ENCODE data around the gene NIPSNAP3A. TPM values are rescaled to one million over a fixed set of nuclear protein-coding genes. Genes with fewer than 3 reads are reported as not detected.

The NIPSNAP3A gene
- total RNA-seq, 1 experiment from 2014 or later = 6.9 TPM

DNA sequence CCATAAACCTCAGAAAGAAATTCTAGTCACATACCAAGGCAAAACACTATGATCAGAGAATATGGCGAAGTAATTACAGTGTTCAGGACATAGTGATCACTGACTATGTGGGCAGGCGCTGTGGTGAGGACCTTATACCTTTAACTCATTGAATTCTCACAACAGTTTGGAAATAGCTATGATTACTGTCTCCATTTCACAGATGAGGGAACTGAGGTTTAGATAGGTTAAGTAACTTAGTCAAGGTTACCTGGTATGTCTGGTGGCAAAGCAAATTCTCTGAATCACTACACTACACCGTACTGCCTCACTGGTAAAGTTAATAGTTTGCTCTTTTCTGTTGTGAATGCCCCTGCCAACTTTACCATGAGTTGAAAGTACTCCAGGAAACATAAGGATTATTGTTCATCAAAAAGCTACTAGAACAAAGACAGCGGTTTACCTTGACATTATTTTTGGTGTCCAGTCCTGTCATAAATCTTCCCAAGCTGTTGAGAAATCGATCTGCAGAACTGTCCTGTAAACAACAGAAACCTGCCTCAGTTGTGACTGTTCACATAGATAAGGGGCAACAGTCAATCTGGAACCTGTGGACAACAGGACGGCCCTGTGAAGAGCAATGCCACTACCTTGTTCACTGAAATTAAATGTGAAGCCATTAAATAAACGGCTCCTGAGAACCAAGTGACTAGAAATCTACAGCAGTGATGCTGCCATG is 52.7 kb downstream of the NIPSNAP3A start:
- Histone ChIP-seq H4K20me1 (ENCODE audit: insufficient read depth) (no peaks in the 10 kb centered on the region; the same call in 1 of the 2 replicates), H3K9me3 (ENCODE audit: control insufficient read depth in 1 of 2, insufficient read depth in 1 of 2, low read depth in 1 of 2, low read length in 2 of 2) (no peaks in the 10 kb centered on the region), H3K79me2 (ENCODE audit: insufficient read depth, low read length) (no peaks in the 10 kb centered on the region), H3K4me1 (ENCODE audit: control insufficient read depth in 1 of 2, insufficient read depth in 2 of 2, low read length in 2 of 2) (no peaks in the 10 kb centered on the region), H2AFZ (ENCODE audit: low read depth, low read length, poor library complexity, severe bottlenecking) (no peak overlapping the region), H3K9me2 (ENCODE audit: insufficient read depth) (no peaks in the 10 kb centered on the region), H3K9ac (ENCODE audit: low read length) (no peak overlapping the region), H3K4me2 (ENCODE audit: low read length) (no peak overlapping the region), H3K36me3 (ENCODE audit: control insufficient read depth in 1 of 2, insufficient read depth in 2 of 2, low read length in 2 of 2) (no peaks in the 10 kb centered on the region), H3K27ac (ENCODE audit: low read depth, low read length) (no peak overlapping the region), H3K27me3 (ENCODE audit: insufficient read depth, low read length) (no peaks in the 10 kb centered on the region), H3K4me3 (replicated peaks in 1 of 2; ENCODE audit: low read depth in 1 of 2, low read length in 2 of 2) (no peak overlapping the region)
- no peak for DNase-seq (ENCODE audit: low read depth, low spot score)
- no TSS peak for BruUV-seq (replicated peaks)
- ChIA-PET CTCF (no interaction called here), POLR2A (no interaction called here), RAD21 (ENCODE audit: low non-redundant PET in 1 of 2, low total read pairs in 2 of 2, uncharacterized antibody in 2 of 2, unreplicated experiment in 2 of 2) (no interaction called here)
- intact Hi-C loops (cut with micrococcal nuclease) = no loop called here
- no peak for TF ChIP-seq CTCF (IDR thresholded peaks at IDR 0.05 in 2 of 3, conservative IDR thresholded peaks at IDR 0.05 in 1 of 3; ENCODE audit: borderline replicate concordance in 1 of 3, insufficient read depth in 1 of 3, low read depth in 2 of 3, low read length in 2 of 3)
- TF ChIP-seq POLR2AphosphoS5 (IDR thresholded peaks at IDR 0.05; ENCODE audit: low read depth, low read length) = no peak
- no peak for TF ChIP-seq EGR1 (IDR thresholded peaks at IDR 0.05; ENCODE audit: low read depth)
- TF ChIP-seq EZH2 (IDR thresholded peaks at IDR 0.05) = no peak
- TF ChIP-seq POLR2A (IDR thresholded peaks at IDR 0.05; ENCODE audit: borderline replicate concordance, extremely low read depth, insufficient read depth, insufficient read length) = no peak
- TF ChIP-seq ZNF274 (IDR thresholded peaks at IDR 0.05; ENCODE audit: low read depth, low read length) = no peak
- no peak for TF ChIP-seq SP1 (IDR thresholded peaks at IDR 0.05; ENCODE audit: low read depth)
- TF ChIP-seq, protein P1, sequence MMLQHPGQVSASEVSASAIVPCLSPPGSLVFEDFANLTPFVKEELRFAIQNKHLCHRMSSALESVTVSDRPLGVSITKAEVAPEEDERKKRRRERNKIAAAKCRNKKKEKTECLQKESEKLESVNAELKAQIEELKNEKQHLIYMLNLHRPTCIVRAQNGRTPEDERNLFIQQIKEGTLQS (IDR thresholded peaks at IDR 0.05) = no peak
- TF ChIP-seq CEBPB (IDR thresholded peaks at IDR 0.05; ENCODE audit: low read depth) = no peak
- ATAC-seq = no peak

All from HCT116 (cell line).